IMR-90 (cell line): Measurements from ENCODE around the gene CASP3. TPM values are rescaled to one million over a fixed set of nuclear protein-coding genes. Genes with fewer than 3 reads are reported as not detected.

Experiments
- ATAC-seq: fragments of 200-7000 bp; cut with Tn5 transposase; 2 replicates; pipeline ENCODE4 v1.9.1; 2020; ENCODE audit warnings: low read depth, mild to moderate bottlenecking, moderate library complexity
- BruUV-seq: library from RNA; stranded (reverse); fragments of 400-500 nt; replicated peaks from 2 replicates; lab custom pipeline; 2021; lab: Mats Ljungman, UMichigan
- CTCF ChIA-PET: fragments of 300-600 bp; formaldehyde crosslinking; extraction: SDS; loops from one replicate; lab custom pipeline; 2021; ENCODE audit warnings: antibody characterized with exemption; lab: Yijun Ruan, JAX
- POLR2A ChIA-PET: fragments of 300-600 bp; sonication (Branson Sonifier 250); formaldehyde crosslinking; loops from one replicate; lab custom pipeline; 2022; ENCODE audit warnings: antibody characterized with exemption; ENCODE audit not compliant: unreplicated experiment; lab: Charles Lee
- DNase-seq: peaks from one replicate; pipeline ENCODE4 v3.0.0; 2013
- H2AFZ ChIP-seq: replicated peaks from 2 replicates; pipeline ENCODE3; 2013; ENCODE audit warnings: low read length, mild to moderate bottlenecking; ENCODE audit not compliant: poor library complexity
- H2AK5ac ChIP-seq: 2 replicates; pipeline ENCODE4 v1.6.1; 2013; ENCODE audit warnings: low read depth, low read length, inconsistent platforms
- H2AK9ac ChIP-seq: replicated peaks from 2 replicates; pipeline ENCODE3; 2013; ENCODE audit warnings: mild to moderate bottlenecking, low read depth, low read length, moderate library complexity; ENCODE audit not compliant: poor library complexity
- H2BK120ac ChIP-seq: 2 replicates; pipeline ENCODE4 v1.6.1; 2013; ENCODE audit warnings: low read depth, low read length, inconsistent platforms
- H2BK15ac ChIP-seq: 3 replicates; pipeline ENCODE4 v1.6.1; 2013; ENCODE audit warnings: low read depth, low read length, inconsistent platforms
- H2BK20ac ChIP-seq: 2 replicates; pipeline ENCODE4 v1.6.1; 2013; ENCODE audit warnings: low read depth, mild to moderate bottlenecking, inconsistent platforms, low read length, moderate library complexity
- H2BK5ac ChIP-seq: 2 replicates; pipeline ENCODE4 v1.6.1; 2013; ENCODE audit warnings: mild to moderate bottlenecking, low read depth, low read length, inconsistent platforms; ENCODE audit not compliant: poor library complexity, severe bottlenecking
- H3K14ac ChIP-seq: replicated peaks from 2 replicates; pipeline ENCODE4 v1.6.1; 2013; ENCODE audit warnings: low read depth, low read length, inconsistent platforms
- H3K18ac ChIP-seq: 2 replicates; pipeline ENCODE4 v1.6.1; 2013; ENCODE audit warnings: low read depth, low read length, control low read depth
- H3K23ac ChIP-seq: 2 replicates; pipeline ENCODE4 v1.6.1; 2013; ENCODE audit warnings: low read depth, low read length, inconsistent platforms
- H3K27ac ChIP-seq: 2 replicates; pipeline ENCODE4 v1.5.1; 2013; ENCODE audit warnings: mild to moderate bottlenecking, control low read depth, low read length; ENCODE audit not compliant: insufficient read depth
- H3K27me3 ChIP-seq: 2 replicates; pipeline ENCODE4 v1.6.1; 2013; ENCODE audit warnings: low read length; ENCODE audit not compliant: control insufficient read depth, insufficient read depth
- H3K36me3 ChIP-seq: 2 replicates; pipeline ENCODE4 v1.6.1; 2013; ENCODE audit warnings: low read length, mixed read lengths; ENCODE audit not compliant: control insufficient read depth, insufficient read depth
- H3K4ac ChIP-seq: 2 replicates; pipeline ENCODE4 v1.6.1; 2013; ENCODE audit warnings: low read depth, low read length, inconsistent platforms
- H3K4me1 ChIP-seq: 2 replicates; pipeline ENCODE4 v1.6.1; 2013; ENCODE audit warnings: low read length, mixed read lengths; ENCODE audit not compliant: control insufficient read depth, insufficient read depth
- H3K4me2 ChIP-seq: 2 replicates; pipeline ENCODE4 v1.6.1; 2013; ENCODE audit warnings: low read depth, mild to moderate bottlenecking, control low read depth, low read length, moderate library complexity
- H3K4me3 ChIP-seq: 2 replicates; pipeline ENCODE4 v1.5.1; 2013; ENCODE audit warnings: low read depth, mild to moderate bottlenecking, control low read depth, low read length, moderate library complexity; ENCODE audit not compliant: insufficient read depth
- H3K56ac ChIP-seq: 2 replicates; pipeline ENCODE4 v1.6.1; 2013; ENCODE audit warnings: low read length, inconsistent platforms; ENCODE audit not compliant: insufficient read depth; ENCODE audit errors: extremely low read depth
- H3K79me1 ChIP-seq, 2 experiments: 2 replicates each; pipeline ENCODE4 v1.6.1; 2013; ENCODE audit warnings: low read length in 2 of 2, inconsistent platforms in 1 of 2, low read depth in 1 of 2
- H3K9ac ChIP-seq: 2 replicates; pipeline ENCODE4 v1.6.1; 2013; ENCODE audit warnings: low read depth, low read length, control low read depth
- H3K9me1 ChIP-seq: 2 replicates; pipeline ENCODE4 v1.6.1; 2013; ENCODE audit warnings: low read length, inconsistent platforms; ENCODE audit not compliant: insufficient read depth
- H3K9me3 ChIP-seq: 2 replicates; pipeline ENCODE4 v1.6.1; 2013; ENCODE audit warnings: low read length; ENCODE audit not compliant: control insufficient read depth, insufficient read depth
- H4K20me1 ChIP-seq: 2 replicates; pipeline ENCODE4 v1.6.1; 2013; ENCODE audit warnings: low read length, inconsistent platforms; ENCODE audit not compliant: insufficient read depth
- H4K5ac ChIP-seq: 2 replicates; pipeline ENCODE4 v1.6.1; 2013; ENCODE audit warnings: mild to moderate bottlenecking, low read depth, low read length, control low read depth
- H4K8ac ChIP-seq, 2 experiments: 2 replicates each; pipeline ENCODE4 v1.6.1; 2013; ENCODE audit warnings: low read depth in 2 of 2, low read length in 2 of 2, control low read depth in 1 of 2, inconsistent platforms in 1 of 2
- H4K91ac ChIP-seq: 2 replicates; pipeline ENCODE4 v1.6.1; 2013; ENCODE audit warnings: low read depth, low read length, inconsistent platforms; ENCODE audit not compliant: insufficient read depth
- BHLHE40 ChIP-seq: fragments of 150-350 bp; IDR thresholded peaks from 2 replicates; pipeline ENCODE4 v1.6.1; 2016; ENCODE audit warnings: mild to moderate bottlenecking, low read depth, low read length
- CEBPB ChIP-seq: IDR thresholded peaks from 2 replicates; pipeline ENCODE4 v1.6.1; 2012; ENCODE audit warnings: low read depth, low read length, improper control_type of control experiment
- CHD1 ChIP-seq: IDR thresholded peaks from 2 replicates; pipeline ENCODE4 v1.6.1; 2012; ENCODE audit warnings: low read depth, low read length, improper control_type of control experiment
- FOS ChIP-seq: fragments of 150-350 bp; IDR thresholded peaks from 2 replicates; pipeline ENCODE4 v1.6.1; 2016; ENCODE audit warnings: low read depth, low read length
- MAFK ChIP-seq: IDR thresholded peaks from 2 replicates; pipeline ENCODE4 v1.6.1; 2012; ENCODE audit warnings: low read depth, low read length, improper control_type of control experiment
- MAZ ChIP-seq: IDR thresholded peaks from 2 replicates; pipeline ENCODE4 v1.6.1; 2012; ENCODE audit warnings: low read depth, mild to moderate bottlenecking, low read length, improper control_type of control experiment, moderate library complexity, borderline replicate concordance
- MXI1 ChIP-seq: IDR thresholded peaks from 2 replicates; pipeline ENCODE4 v1.6.1; 2012; ENCODE audit warnings: low read depth, mild to moderate bottlenecking, low read length, moderate library complexity, borderline replicate concordance
- NFE2L2 ChIP-seq: fragments of 150-350 bp; IDR thresholded peaks from 2 replicates; pipeline ENCODE4 v1.6.1; 2016; ENCODE audit warnings: low read depth, mild to moderate bottlenecking, low read length
- POLR2A ChIP-seq: IDR thresholded peaks from 2 replicates; pipeline ENCODE4 v1.6.1; 2012; ENCODE audit warnings: mild to moderate bottlenecking, low read depth, low read length
- RAD21 ChIP-seq: IDR thresholded peaks from 2 replicates; pipeline ENCODE4 v1.6.1; 2012; ENCODE audit warnings: low read length, improper control_type of control experiment
- RCOR1 ChIP-seq: IDR thresholded peaks from 2 replicates; pipeline ENCODE4 v1.6.1; 2012; ENCODE audit warnings: mild to moderate bottlenecking, low read length, improper control_type of control experiment; ENCODE audit not compliant: insufficient replicate concordance
- RFX5 ChIP-seq: IDR thresholded peaks from 2 replicates; pipeline ENCODE4 v1.8.0; 2012; ENCODE audit warnings: low read depth, mild to moderate bottlenecking, low read length, moderate library complexity
- SMC3 ChIP-seq: fragments of 150-350 bp; IDR thresholded peaks from 2 replicates; pipeline ENCODE4 v1.6.1; 2016; ENCODE audit warnings: low read depth, mild to moderate bottlenecking, antibody characterized with exemption, low read length, moderate library complexity
- WGBS, 2 experiments: methylation state at CpG; one replicate each; pipeline versions ENCODE4 v1.1.5 to v1.1.7; 2013; ENCODE audit warnings: missing lambda C conversion rate in 2 of 2; ENCODE audit not compliant: insufficient read length in 1 of 2; ENCODE audit errors: extremely low coverage in 2 of 2; 5-methylcytosine and 5-hydroxymethylcytosine counted together
- dilution Hi-C: fragments of 300-500 bp; cut with HindIII; formaldehyde crosslinking; loops from one replicate; pipeline ENCODE4 v1.14.3; 2018; ENCODE audit warnings: low sequenced_read_pairs; ENCODE audit not compliant: unreplicated experiment
- in situ Hi-C: fragments of 300-500 bp; cut with MboI; formaldehyde crosslinking; loops from 3 replicates; pipeline ENCODE4 v1.14.3; 2019; ENCODE audit warnings: low sequenced_read_pairs, inconsistent platforms, mixed read lengths
- intact Hi-C: fragments of 100-400 bp; cut with micrococcal nuclease; formaldehyde crosslinking; loops from 2 replicates; pipeline ENCODE4 v1.10.0; 2022
- polyA plus RNA-seq, 3 experiments: library from polyadenylated mRNA; depleted of rRNA; stranded (reverse); fragments of >200 nt; gene quantifications; 2 replicates each; pipeline ENCODE4 v1.2.3, GENCODE V29; 2012; ENCODE audit warnings: low replicate concordance in 1 of 3
- total RNA-seq: library from RNA; depleted of rRNA; stranded (reverse); fragments of >200 nt; gene quantifications from 2 replicates; pipeline ENCODE4 v1.2.3, GENCODE V29; 2012
- TF ChIP-seq, protein P1 (sequence below): fragments of 150-350 bp; IDR thresholded peaks from 2 replicates; pipeline ENCODE4 v1.6.1; 2017; ENCODE audit warnings: mild to moderate bottlenecking, antibody characterized with exemption, low read length, low read depth
- TF ChIP-seq, protein P2 (sequence below): fragments of 150-350 bp; IDR thresholded peaks from 2 replicates; pipeline ENCODE4 v1.6.1; 2016; ENCODE audit warnings: low read depth, mild to moderate bottlenecking, low read length, moderate library complexity, borderline replicate concordance
- TF ChIP-seq, protein P3 (sequence below): conservative IDR thresholded peaks from 2 replicates; pipeline ENCODE4 v1.5.1; 2012; ENCODE audit warnings: mild to moderate bottlenecking, low read depth, low read length, improper control_type of control experiment

CASP3 gene
- total and polyA plus RNA-seq, 2 of the 4 experiments (the other 2 are of a cell fraction), result 26.7 to 27.4 TPM

GRCh38 chr4:184583738-184584502, 65.3 kb downstream of the CASP3 start:
- no TSS peak for BruUV-seq
- in situ Hi-C loops, result no loop called here
- H3K23ac ChIP-seq, result no peak overlapping the region

More at GRCh38 chr4:184583738-184584502, 65.3 kb downstream of the CASP3 start:
- Histone ChIP-seq H3K79me1 (no peaks in the 10 kb centered on the region), H3K4ac (no peak overlapping the region), H2BK120ac (no peak overlapping the region), H3K36me3 (no peaks in the 10 kb centered on the region), H3K4me2 (no peak overlapping the region), H2BK15ac (no peak overlapping the region), H2AK9ac (no peak overlapping the region), H3K9me1 (no peaks in the 10 kb centered on the region), H2AFZ (no peak overlapping the region), H3K18ac (no peak overlapping the region), H4K20me1 (no peaks in the 10 kb centered on the region), H3K9me3 (no peaks in the 10 kb centered on the region), H3K9ac (no peak overlapping the region), H3K27ac (no peak overlapping the region), H4K5ac (no peak overlapping the region), H3K4me1 (no peaks in the 10 kb centered on the region), H2BK5ac (no peak overlapping the region), H3K14ac (no peak overlapping the region), H3K56ac (no peak overlapping the region), H2AK5ac (no peak overlapping the region), H2BK20ac (no peak overlapping the region), H4K8ac (no peak overlapping the region), H3K27me3 (no peaks in the 10 kb centered on the region), H3K4me3 (no peak overlapping the region), H4K91ac (no peak overlapping the region)
- dilution Hi-C loops (no loop called here), intact Hi-C loops (no loop called here)
- CTCF ChIA-PET, result no interaction called here
- ATAC-seq (no peak), DNase-seq (no peak)
- no peak for TF ChIP-seq CHD1
- no peak for TF ChIP-seq RFX5
- TF ChIP-seq RCOR1, result no peak
- TF ChIP-seq SMC3, result no peak
- TF ChIP-seq, protein P1, sequence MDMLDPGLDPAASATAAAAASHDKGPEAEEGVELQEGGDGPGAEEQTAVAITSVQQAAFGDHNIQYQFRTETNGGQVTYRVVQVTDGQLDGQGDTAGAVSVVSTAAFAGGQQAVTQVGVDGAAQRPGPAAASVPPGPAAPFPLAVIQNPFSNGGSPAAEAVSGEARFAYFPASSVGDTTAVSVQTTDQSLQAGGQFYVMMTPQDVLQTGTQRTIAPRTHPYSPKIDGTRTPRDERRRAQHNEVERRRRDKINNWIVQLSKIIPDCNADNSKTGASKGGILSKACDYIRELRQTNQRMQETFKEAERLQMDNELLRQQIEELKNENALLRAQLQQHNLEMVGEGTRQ, result no peak
- TF ChIP-seq MXI1, result no peak
- TF ChIP-seq RAD21, result no peak
- TF ChIP-seq, protein P2, sequence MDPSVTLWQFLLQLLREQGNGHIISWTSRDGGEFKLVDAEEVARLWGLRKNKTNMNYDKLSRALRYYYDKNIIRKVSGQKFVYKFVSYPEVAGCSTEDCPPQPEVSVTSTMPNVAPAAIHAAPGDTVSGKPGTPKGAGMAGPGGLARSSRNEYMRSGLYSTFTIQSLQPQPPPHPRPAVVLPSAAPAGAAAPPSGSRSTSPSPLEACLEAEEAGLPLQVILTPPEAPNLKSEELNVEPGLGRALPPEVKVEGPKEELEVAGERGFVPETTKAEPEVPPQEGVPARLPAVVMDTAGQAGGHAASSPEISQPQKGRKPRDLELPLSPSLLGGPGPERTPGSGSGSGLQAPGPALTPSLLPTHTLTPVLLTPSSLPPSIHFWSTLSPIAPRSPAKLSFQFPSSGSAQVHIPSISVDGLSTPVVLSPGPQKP, result no peak
- no peak for TF ChIP-seq CEBPB
- TF ChIP-seq, protein P3, sequence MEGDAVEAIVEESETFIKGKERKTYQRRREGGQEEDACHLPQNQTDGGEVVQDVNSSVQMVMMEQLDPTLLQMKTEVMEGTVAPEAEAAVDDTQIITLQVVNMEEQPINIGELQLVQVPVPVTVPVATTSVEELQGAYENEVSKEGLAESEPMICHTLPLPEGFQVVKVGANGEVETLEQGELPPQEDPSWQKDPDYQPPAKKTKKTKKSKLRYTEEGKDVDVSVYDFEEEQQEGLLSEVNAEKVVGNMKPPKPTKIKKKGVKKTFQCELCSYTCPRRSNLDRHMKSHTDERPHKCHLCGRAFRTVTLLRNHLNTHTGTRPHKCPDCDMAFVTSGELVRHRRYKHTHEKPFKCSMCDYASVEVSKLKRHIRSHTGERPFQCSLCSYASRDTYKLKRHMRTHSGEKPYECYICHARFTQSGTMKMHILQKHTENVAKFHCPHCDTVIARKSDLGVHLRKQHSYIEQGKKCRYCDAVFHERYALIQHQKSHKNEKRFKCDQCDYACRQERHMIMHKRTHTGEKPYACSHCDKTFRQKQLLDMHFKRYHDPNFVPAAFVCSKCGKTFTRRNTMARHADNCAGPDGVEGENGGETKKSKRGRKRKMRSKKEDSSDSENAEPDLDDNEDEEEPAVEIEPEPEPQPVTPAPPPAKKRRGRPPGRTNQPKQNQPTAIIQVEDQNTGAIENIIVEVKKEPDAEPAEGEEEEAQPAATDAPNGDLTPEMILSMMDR, result no peak
- TF ChIP-seq BHLHE40, result no peak
- TF ChIP-seq NFE2L2, result no peak
- no peak for TF ChIP-seq FOS
- TF ChIP-seq MAZ, result no peak
- TF ChIP-seq MAFK, result no peak
- TF ChIP-seq POLR2A, result no peak
- WGBS, 2 experiments, result 80% methylated on average over 1 of the region's 9 CpGs; no CpG with 5 or more reads in 1 of the 2 experiments
- POLR2A ChIA-PET, result no interaction called here
